ENCODE data around the gene EHHADH. TPM values are rescaled to one million over a fixed set of nuclear protein-coding genes. Genes with fewer than 3 reads are reported as not detected.

The EHHADH gene
- total RNA-seq, 1 donor from 2014 or later, result 3.6 TPM

- peaks cover 21% of the 10 kb centered on the region for H3K27me3 ChIP-seq
- H3K27ac ChIP-seq, result no peak overlapping the region
- no peak for TF ChIP-seq EZH2phosphoT487 (IDR thresholded peaks at IDR 0.05)
- no peak for TF ChIP-seq CTCF (IDR thresholded peaks at IDR 0.05)
- no peak for TF ChIP-seq EZH2 (IDR thresholded peaks at IDR 0.05)
- no peak overlapping the region for H3K4me2 ChIP-seq
- Mint-ChIP-seq H3K4me3 (no peak overlapping the region), H3K4me1 (no peaks in the 10 kb centered on the region), H3K27me3 (ENCODE audit: insufficient read depth, low read depth) (no peaks in the 10 kb centered on the region), H3K9me3 (no peaks in the 10 kb centered on the region), H3K27ac (no peak overlapping the region), H3K36me3 (no peaks in the 10 kb centered on the region)
- no peak overlapping the region for H3K9ac ChIP-seq
- no peak overlapping the region for H2AFZ ChIP-seq (replicated peaks)
- H3K36me3 ChIP-seq, result no peaks in the 10 kb centered on the region
- no peaks in the 10 kb centered on the region for H3K79me2 ChIP-seq (ENCODE audit: low read depth)
- no peaks in the 10 kb centered on the region for H3K9me3 ChIP-seq (ENCODE audit: low read depth)
- H4K20me1 ChIP-seq (ENCODE audit: low read depth), result no peaks in the 10 kb centered on the region
- no peak overlapping the region for H3K4me3 ChIP-seq
- no peaks in the 10 kb centered on the region for H3K4me1 ChIP-seq
- no peaks in the 10 kb centered on the region for H3F3A ChIP-seq (ENCODE audit: low read depth)
- DNase-seq (ENCODE audit: low spot score), result no peak
These were observed 18.2 kb upstream of the EHHADH start for GRCh38 chr3:185272033-185272432.

GRCh38 chr3:185270956-185271332 is 17.1 kb upstream of the EHHADH start:
- DNase-seq (ENCODE audit: low spot score), result no peak
- Histone ChIP-seq H4K20me1 (ENCODE audit: low read depth) (no peaks in the 10 kb centered on the region), H3K27me3 (peaks cover 21% of the 10 kb centered on the region), H3K27ac (no peak overlapping the region), H3K9me3 (ENCODE audit: low read depth) (no peaks in the 10 kb centered on the region), H3F3A (ENCODE audit: low read depth) (no peaks in the 10 kb centered on the region), H3K36me3 (no peaks in the 10 kb centered on the region), H3K9ac (no peak overlapping the region), H2AFZ (replicated peaks) (no peak overlapping the region), H3K4me2 (no peak overlapping the region), H3K79me2 (ENCODE audit: low read depth) (no peaks in the 10 kb centered on the region), H3K4me3 (no peak overlapping the region), H3K4me1 (no peaks in the 10 kb centered on the region)
- Mint-ChIP-seq H3K4me3 (no peak overlapping the region), H3K36me3 (no peaks in the 10 kb centered on the region), H3K4me1 (no peaks in the 10 kb centered on the region), H3K27me3 (ENCODE audit: insufficient read depth, low read depth) (no peaks in the 10 kb centered on the region), H3K9me3 (no peaks in the 10 kb centered on the region), H3K27ac (no peak overlapping the region)
- TF ChIP-seq EZH2 (IDR thresholded peaks at IDR 0.05) (no peak), CTCF (IDR thresholded peaks at IDR 0.05) (no peak), EZH2phosphoT487 (IDR thresholded peaks at IDR 0.05) (no peak)

- H4K20me1 ChIP-seq (ENCODE audit: low read depth), result no peaks in the 10 kb centered on the region
- no peak overlapping the region for H3K4me3 ChIP-seq
- no peak overlapping the region for H3K9ac ChIP-seq
- H3F3A ChIP-seq (ENCODE audit: low read depth), result no peaks in the 10 kb centered on the region
- H2AFZ ChIP-seq (replicated peaks), result peak overlapping the region; percentile 74
- Mint-ChIP-seq H3K36me3 (no peaks in the 10 kb centered on the region), H3K27ac (no peak overlapping the region), H3K4me3 (no peak overlapping the region), H3K27me3 (ENCODE audit: insufficient read depth, low read depth) (no peaks in the 10 kb centered on the region), H3K4me1 (no peaks in the 10 kb centered on the region), H3K9me3 (no peaks in the 10 kb centered on the region)
- H3K27me3 ChIP-seq, result peaks cover 21% of the 10 kb centered on the region
- H3K9me3 ChIP-seq (ENCODE audit: low read depth), result no peaks in the 10 kb centered on the region
- TF ChIP-seq CTCF (IDR thresholded peaks at IDR 0.05) (peak; percentile 69), EZH2 (IDR thresholded peaks at IDR 0.05) (no peak), EZH2phosphoT487 (IDR thresholded peaks at IDR 0.05) (no peak)
- H3K79me2 ChIP-seq (ENCODE audit: low read depth), result no peaks in the 10 kb centered on the region
- no peaks in the 10 kb centered on the region for H3K36me3 ChIP-seq
- H3K4me2 ChIP-seq, result no peak overlapping the region
- peak; percentile 64 for DNase-seq (ENCODE audit: low spot score)
- H3K4me1 ChIP-seq, result no peaks in the 10 kb centered on the region
- no peak overlapping the region for H3K27ac ChIP-seq
These were observed 16.6 kb upstream of the EHHADH start for GRCh38 chr3:185270262-185270955.
